Hypothalamus (tissue), 51 donors: Measurements from ENCODE around the gene TMCO1.
"Not testable (repeated sequence)": the region's sequence is repeated elsewhere in the genome, so short reads cannot be mapped to it uniquely, and the experiment has no call there.

Experiments
- DNase-seq, 51 donors: peaks; one replicate each; lab custom pipeline; 2025; lab: John Stamatoyannopoulos, UW

TMCO1 gene

GRCh38 chr1:165768513-165769394 is at the start of gene TMCO1:
Gene TMCO1 (minus strand): TSS chr1:165768868. CDS start chr1:165768751, 117 bp downstream.
- DNase-seq, result peak; percentile 47 to 98 (median 92)

GRCh38 chr1:165816826-165817497 is 48.3 kb upstream of the TMCO1 start:
- DNase-seq, result no peak

GRCh38 chr1:165816157-165816556 is 47.5 kb upstream of the TMCO1 start:
- DNase-seq, result no peak

- no peak for DNase-seq
Measured at GRCh38 chr1:165815725-165816124, 47.1 kb upstream of the TMCO1 start.

- DNase-seq, result no peak
Measured at GRCh38 chr1:165807613-165808012, 38.9 kb upstream of the TMCO1 start.

- DNase-seq, result not testable (repeated sequence)
Measured at GRCh38 chr1:165804513-165804912, 35.8 kb upstream of the TMCO1 start.

- DNase-seq, result no peak
Measured at GRCh38 chr1:165799387-165799786, 30.7 kb upstream of the TMCO1 start.

GRCh38 chr1:165795894-165796293 is 27.2 kb upstream of the TMCO1 start:
- no peak for DNase-seq

GRCh38 chr1:165793951-165794350 is 25.3 kb upstream of the TMCO1 start:
- no peak for DNase-seq

GRCh38 chr1:165787741-165788140 is 19.1 kb upstream of the TMCO1 start:
- no peak for DNase-seq

GRCh38 chr1:165783519-165783918 is 14.9 kb upstream of the TMCO1 start:
- DNase-seq, result not testable (repeated sequence)

- DNase-seq, result not testable (repeated sequence)
Measured at GRCh38 chr1:165778197-165778596, 9.5 kb upstream of the TMCO1 start.

GRCh38 chr1:165773324-165773965 is 4.8 kb upstream of the TMCO1 start:
- DNase-seq, result no peak

GRCh38 chr1:165772739-165773138 is 4.1 kb upstream of the TMCO1 start:
- DNase-seq, result no peak

- DNase-seq, result no peak
Measured at GRCh38 chr1:165764277-165764676, 4.4 kb downstream of the TMCO1 start.

GRCh38 chr1:165763442-165763841 is 5.2 kb downstream of the TMCO1 start:
- DNase-seq, result no peak

GRCh38 chr1:165762725-165763124 is 5.9 kb downstream of the TMCO1 start:
- DNase-seq, result no peak

GRCh38 chr1:165759095-165759494 is 9.6 kb downstream of the TMCO1 start:
- no peak for DNase-seq

GRCh38 chr1:165755393-165756010 is 13.2 kb downstream of the TMCO1 start:
- DNase-seq, result no peak

GRCh38 chr1:165753934-165754333 is 14.7 kb downstream of the TMCO1 start:
- no peak for DNase-seq

GRCh38 chr1:165748550-165748949 is 20.1 kb downstream of the TMCO1 start:
- DNase-seq, result no peak
